GM18502 (cell line): ENCODE results near the gene MBNL2.

ENCODE experiments used
- ATAC-seq: cut with Tn5 transposase; IDR thresholded peaks from one replicate; pipeline ENCODE4 v1.9.1; 2021; ENCODE audit warnings: mild to moderate bottlenecking; ENCODE audit not compliant: unreplicated experiment, poor library complexity

Gene MBNL2

DNA sequence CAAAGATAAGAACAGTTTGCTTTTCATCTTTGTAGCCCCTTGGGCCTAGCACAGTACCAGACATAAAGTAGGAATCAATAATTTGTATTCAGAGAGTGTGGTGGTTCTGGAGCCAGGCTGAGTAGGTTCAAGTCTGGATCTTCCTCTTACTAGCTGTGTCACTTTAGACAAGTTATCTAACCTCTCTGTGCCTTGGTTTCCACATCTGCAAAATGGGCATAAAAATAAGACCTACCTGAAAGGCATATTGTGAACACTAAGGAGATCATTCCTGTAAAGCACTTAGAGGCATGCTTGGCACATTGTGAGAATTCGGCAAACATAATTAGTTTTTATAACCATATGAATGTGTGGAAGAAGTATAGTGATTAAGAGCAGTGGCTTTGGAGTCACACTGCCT, 95.8 kb downstream of the MBNL2 start:
- no peak for ATAC-seq

DNA sequence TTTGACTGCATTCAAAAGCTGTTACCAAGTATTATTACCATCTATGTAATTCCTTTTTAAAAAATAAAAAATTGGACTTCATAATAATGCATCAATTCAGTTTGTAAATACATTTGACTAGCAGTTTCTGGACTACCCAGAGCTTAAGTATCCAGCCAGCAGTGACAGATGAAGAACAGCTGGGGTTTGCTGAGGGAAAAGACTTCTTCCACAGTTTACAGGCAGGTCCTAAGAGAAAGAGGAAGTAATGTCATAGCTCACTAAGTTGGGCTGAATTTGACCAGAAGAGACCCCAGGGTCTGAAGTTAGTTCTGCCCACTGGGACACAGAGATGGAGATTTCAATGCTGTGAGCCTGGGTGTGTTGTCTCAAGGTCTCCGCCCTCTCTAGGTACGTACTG, 96.4 kb downstream of the MBNL2 start:
- ATAC-seq, result no peak

DNA sequence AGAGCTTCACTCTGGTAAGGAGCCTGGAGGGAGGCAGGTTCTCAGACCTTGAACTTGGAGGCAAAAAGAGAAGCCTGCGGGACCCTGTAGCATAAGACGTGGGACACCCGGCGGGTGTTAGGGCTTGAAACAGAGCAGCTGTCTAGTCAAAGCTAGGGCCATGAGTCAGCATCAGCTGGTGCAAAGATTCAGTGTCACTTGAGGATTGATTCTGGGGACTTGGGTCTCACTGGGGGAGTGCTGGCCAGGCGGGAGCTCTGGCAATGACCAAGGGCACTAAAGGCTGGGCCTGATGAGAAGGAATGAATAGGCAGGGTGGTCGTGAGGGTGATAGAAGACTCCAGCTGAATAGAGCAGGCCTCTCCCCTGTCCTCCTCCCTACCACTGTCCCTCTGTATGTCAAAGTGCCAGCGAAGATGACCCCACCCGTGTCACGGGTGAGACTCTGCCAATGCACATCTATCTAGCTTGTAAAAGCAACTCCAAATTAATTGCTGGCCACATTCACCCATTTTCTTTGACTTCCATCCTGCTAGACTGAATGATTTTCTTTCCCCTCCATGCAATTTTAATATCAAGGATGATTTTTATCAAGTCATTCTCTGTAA, 97.1 kb downstream of the MBNL2 start:
- ATAC-seq, result no peak

DNA sequence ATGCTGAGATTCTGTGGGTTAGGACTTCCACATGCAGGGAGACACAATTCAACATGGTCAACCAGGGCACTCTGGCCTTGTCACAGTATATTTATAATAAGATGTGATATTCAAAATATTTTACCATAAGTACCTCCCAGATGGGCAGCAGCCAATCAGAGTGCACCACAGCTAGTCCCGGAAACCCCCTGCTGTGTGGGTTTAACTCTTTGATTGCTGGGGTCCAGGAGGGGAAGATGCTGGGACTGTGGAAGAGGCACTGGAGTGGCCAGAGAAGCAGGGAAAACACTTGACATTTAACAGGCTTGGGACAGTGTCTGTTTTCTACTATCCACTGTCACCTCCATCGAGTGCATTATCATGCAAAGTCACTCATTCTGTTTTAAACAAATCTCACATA, 99.0 kb downstream of the MBNL2 start:
- ATAC-seq, result no peak

DNA sequence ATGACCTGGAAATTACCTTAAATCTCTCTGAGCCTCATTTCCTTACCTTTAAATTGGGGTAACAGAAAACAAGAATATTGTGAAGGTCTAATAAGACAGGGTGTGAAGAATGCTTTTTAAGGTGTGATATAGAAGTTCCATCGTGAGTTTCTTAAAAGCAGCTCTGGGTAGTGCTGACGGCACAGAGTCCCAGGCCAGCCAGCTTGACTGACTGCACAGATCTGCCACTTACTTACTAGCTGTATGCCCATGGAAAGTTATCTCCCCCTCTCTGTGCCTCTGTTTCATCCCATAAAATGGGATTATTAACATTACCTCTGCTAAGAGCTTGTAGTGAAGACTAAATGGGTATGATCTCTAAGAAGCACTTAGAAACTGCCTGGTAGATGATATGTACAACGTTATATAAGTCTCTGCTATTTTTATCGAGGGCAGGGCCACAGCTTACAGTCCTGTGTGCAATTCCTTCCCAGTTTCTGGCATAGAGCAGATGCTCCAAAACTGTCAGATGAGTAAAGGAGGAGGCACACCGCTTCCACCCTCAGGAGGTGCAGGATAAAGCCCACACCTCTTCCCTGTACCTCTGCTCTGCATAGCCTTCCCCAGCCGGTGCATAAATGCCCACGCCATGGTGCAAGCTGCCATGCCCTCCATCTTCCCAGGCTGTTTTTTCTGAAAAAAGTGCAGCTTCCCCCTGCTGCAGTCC, 99.6 kb downstream of the MBNL2 start:
- ATAC-seq, result no peak

DNA sequence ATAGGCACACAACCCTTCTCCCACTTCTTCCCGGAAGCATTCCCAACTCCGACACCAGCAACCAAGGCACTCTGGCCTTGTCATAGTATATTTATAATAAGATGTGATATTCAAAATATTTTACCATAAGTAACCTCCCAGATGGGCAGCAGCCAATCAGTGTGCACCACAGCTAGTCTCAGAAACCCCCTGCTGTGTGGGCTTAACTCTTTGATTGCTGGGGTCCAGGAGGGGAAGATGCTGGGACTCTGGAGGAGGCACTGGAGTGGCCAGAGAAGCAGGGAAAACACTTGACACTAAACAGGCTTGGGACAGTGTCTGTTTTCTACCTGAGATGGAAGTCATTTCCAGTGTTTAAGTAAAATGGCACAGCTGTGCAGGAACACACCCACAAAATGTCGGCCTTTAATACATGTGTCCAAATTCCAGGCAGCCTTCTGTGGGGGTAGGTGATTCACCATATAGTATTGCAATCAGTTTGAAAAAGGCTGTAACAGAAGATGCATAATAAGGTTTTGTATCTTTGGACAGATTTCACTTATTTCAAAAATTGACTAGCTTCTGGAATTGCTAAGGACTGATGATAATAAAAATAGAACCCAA, 100.7 kb downstream of the MBNL2 start:
- ATAC-seq, result no peak

DNA sequence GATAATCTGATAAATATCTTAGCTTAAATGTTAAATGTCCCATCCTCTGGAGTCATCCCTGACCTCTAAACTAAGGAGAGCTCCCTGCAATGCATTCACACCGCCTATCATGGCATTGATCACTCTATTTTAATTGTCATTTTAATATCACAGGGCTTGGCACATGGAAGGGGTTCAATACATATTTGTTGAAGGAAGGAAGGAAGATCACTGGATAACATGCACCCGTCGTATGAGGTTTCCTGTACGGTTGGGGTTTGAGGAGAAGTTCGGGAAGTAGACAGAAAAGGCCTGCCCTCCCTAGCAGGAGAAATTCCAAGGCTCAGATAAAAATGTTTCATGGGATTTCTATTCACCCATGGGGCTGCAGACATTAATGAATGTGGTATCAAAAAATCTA, 102.0 kb downstream of the MBNL2 start:
- ATAC-seq, result no peak

DNA sequence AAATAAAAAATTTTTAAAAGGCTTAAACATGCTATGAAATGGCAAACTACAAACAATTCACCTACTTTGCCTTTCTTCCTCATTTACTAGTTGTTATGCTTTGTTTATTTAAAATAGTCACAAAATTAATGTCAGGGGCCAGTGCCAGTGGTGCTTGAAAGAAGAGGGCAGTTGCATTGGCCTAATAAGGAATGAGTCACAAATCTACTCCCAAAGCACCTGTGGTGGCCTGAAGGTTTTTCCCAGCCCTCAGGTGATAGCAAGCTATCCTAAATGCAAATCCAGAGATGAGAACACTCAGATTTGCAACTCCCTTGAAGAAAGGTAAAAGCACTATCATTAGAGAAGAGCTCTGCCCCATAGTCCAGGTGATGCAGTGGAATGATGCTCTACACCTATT, 103.6 kb downstream of the MBNL2 start:
- no peak for ATAC-seq

DNA sequence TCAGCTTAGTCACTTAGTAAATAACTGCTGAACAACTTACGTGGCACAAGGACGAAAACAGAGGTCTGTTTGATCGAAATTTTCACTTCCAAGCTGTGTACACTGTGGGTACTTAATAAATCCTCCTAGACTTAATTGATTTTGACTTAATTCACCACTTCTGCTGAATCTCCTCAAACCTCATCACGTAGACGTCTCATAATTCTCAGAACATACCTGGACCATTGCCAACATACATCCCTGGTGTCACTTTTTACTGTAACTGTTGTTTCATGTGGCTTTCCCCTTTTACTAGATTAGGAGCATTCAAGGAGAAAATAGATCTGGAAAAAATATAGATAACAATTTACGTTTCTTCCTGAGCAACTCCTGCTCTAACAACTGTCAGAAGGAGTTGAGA, 105.0 kb downstream of the MBNL2 start:
- ATAC-seq, result no peak

DNA sequence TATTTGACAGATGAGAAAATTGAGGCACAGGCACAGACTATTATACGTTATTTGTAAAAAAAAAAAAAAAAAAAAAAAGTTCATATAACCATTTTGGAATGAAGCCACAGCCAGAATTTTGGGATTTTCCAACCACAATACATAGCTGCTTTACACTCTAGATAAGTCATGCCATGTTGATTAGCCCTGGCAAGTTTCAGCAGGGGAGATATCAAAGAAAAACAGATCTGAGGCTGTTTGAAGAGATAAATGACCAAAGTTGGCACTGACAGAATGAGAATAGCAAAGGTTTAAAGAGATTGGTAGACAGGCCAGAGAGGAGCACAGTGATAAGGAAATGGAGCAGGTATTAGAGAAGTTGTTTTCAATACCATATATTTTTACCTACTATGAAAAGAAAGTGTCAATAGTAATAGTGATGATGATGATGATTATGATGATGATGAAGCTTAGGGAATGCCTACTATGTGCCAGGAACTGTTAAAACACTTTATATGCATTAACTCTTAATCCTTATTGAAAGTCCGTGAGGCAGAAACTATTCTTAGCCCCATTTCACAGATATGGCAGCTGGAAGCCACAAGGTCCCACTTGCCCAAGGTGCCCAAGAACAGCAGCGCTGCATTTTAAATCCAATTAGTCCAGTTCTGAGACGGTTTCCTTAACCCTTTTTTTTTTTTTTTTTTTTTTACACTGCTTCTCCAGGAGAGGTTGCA, 105.5 kb downstream of the MBNL2 start:
- no peak for ATAC-seq

DNA sequence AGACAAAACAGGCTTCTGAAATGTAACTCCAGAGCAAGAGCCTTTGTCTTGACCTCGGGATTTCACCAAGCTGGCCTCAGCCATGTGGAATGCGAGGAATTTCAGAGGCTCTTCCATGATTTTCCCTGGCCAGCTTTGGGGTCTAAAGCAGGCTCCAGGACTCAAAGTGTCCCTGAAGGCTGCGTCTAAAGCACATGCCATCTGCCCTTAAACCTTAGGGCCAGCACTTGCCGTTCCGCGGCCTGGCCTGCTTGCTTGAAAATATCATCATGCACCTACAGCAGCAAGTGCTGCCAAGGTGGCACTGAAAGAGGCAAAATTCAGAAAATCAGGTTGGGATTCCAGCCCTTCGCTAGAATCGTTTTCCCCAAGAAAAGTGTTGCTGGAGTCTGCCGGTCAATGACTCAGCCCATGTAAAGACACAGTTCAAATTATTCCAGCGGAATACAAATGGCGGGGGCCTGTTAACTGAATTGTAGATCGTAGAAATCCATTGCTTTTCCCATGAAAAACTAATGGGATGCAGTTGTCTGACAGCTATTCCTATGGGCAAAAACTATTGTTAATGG, 106.2 kb downstream of the MBNL2 start:
- ATAC-seq, result no peak

DNA sequence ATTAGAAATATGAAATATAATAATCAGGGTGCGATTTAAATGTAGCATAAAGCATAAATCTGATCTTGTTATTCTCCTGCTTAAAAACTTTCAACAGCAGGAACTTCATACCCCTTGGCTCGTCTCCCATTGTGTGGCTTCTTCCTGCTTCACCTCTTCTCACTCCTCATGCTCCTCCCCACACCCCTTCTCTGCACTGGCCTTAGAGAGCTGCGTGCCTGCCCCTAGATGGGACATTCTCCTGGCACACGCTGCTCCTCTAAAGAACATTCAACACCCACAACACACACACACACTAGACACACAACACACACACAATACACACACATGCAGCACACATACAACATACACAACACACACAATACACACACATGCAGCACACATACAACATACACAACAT, 107.2 kb downstream of the MBNL2 start:
- no peak for ATAC-seq

DNA sequence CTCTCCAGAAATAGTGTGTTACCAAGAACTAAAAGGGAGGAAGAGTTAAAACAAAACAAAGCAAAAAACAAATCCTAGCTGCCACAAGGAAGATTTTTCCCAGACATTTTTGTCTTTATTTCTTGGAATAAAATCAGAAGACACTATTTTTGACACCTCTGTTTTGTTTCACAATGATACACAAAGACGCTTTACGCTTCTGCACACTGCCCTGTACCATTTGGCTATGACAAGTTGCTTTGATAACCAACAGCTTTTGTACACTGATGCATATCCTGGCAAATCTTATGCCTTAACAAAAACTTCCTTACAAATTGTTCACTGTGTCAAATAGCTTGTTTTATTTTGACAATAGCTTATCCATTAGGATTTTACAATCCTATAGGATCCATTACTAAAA, 108.3 kb downstream of the MBNL2 start:
- ATAC-seq, result no peak

DNA sequence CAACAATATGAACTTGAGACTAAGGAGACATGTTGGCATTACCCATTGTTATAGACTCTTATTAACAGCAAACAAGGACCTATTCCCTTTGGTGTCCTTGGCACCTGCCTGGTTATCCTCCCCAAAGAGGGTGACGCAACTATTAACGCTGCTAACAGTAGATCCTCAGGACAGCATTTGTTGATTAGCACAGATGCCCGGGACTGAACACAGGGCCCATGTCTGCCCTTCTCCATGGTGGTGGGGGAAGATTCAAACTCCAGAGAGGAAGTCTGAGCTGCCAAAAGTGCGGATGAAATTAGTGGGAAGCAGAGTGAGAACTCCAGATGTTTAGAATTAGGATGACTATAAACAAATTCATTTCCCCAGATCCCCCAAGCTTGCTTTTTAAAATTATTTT, 110.6 kb downstream of the MBNL2 start:
- no peak for ATAC-seq

DNA sequence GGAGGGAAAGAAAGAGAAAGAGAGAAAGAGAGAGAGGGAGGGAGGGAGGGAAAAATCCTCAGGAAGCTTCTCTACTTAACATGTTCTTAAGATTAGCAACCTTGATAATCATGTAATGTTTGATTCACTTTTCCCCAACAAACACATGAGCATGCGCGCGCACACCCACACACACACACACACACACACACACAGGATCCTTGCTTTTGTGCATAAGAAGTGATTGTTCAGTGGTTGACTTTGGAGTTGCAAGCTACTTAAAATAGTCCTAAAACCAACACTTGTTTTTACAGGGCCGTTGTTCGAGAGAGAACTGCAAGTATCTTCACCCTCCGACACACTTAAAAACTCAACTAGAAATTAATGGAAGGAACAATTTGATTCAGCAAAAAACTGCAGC, 111.8 kb downstream of the MBNL2 start:
- ATAC-seq, result no peak

DNA sequence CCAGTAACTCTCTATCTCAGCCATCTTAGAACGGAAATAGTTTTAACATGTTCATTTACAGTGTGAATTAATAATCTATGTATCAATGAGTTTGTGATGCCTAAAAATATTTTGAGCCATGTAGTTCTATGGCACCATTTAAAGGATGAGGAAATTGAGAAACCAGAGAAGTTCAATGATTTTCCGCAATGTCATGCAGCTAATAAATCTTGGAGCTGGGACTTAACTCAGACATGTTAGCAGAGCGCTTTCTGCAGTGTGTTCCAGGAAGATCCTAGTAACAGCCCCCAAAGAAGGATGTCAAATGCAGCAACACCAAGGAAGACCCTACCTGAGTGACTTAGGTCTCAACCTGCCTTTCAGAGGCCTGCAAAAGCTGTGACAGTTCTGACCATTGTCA, 112.6 kb downstream of the MBNL2 start:
- ATAC-seq, result no peak

DNA sequence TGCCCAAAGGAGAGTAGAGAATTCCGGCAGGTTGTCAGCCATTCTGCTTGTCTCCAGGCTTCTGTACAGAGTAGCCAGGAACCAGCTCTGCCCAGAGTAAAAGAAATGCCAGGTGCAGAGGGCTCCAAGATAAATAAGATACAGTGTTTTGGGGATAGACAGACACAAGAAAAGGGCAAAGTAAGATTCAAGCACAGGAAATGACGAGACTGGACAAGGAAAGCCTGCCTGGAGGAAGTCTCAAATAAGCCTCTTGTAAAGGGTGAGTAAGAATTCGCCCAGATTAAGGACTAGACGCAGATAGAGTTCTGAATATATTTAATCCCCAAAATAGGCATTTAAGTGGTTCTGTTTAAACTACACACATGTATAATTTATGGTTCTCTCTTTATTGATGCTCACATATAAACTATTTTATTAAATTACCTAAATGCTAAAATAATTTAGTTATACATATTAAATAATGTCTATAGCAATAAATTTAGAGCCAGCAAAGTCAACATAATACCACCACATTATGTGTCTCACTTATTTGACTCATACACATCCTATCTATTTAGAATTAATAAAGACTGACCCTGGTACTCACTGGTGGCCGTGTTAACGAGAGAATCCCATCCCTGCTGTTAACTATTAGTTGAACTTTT, 113.5 kb downstream of the MBNL2 start:
- ATAC-seq, result no peak

DNA sequence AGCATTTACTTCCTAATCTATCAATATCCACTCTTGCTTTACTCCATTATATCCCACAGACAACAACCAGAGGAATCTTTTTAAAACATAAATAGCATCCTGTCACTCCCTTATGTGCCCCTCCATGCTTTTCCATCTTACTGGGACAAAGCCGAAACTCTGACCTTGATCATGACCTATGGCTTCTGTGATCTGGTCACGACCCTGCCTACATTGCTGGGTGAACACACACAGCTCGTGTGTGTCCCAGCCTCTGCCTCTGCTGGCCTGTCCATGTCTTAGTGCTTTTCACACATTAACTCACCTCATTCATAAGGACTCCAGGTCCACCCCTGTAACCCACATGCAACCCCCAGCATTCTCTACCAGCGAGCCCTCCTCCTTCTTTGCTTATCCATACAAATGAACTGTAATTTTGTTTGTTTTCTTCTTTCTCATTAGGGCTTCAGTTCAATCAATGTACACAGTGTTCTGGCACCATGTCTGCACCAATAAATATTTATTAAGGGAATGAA, 115.9 kb downstream of the MBNL2 start:
- ATAC-seq, result no peak

DNA sequence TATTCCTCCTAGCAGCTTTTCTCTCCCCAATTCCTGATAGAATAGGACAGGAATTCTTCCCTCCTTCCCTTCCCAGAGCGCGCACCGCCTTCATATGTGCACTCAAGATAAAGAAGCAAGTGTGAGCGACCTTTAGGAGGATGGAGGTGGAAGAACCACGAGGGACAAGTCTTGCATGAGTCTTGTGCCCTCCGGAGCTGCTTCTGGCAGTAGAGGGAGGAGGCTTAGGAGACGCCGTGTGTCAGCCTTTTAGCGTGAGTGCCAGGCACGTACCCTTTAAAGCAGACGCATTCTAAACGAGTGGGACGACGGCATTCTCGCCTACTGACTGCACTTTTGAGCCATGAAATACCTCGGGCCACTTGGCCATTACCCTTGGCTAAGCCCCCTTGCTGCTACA, 116.4 kb downstream of the MBNL2 start:
- no peak for ATAC-seq
